Astrocyte (in vitro differentiated cells and primary cell): ENCODE data around the gene FAM78B. TPM values are rescaled to one million over a fixed set of nuclear protein-coding genes. Genes with fewer than 3 reads are reported as not detected.

Source experiments
- DNase-seq: peaks from one replicate; pipeline ENCODE4 v3.0.0-alpha.2; 2010; ENCODE audit warnings: low read depth
- FAIRE-seq: peaks from 2 replicates; lab custom pipeline; 2011; peaks lifted over from hg19 to GRCh38; lab: Jason Lieb, UNC
- H2AFZ ChIP-seq: 2 replicates; pipeline ENCODE4 v1.6.0; 2012; ENCODE audit warnings: low read depth, low read length, inconsistent platforms
- H3K27ac ChIP-seq: 2 replicates; pipeline ENCODE4 v1.5.1; 2011; ENCODE audit warnings: low read depth, low read length, inconsistent platforms
- H3K27me3 ChIP-seq: 2 replicates; pipeline ENCODE4 v1.6.0; 2011; ENCODE audit warnings: low read length, inconsistent platforms; ENCODE audit not compliant: insufficient read depth
- H3K36me3 ChIP-seq: 2 replicates; pipeline ENCODE4 v1.5.1; 2011; ENCODE audit warnings: low read length, inconsistent platforms; ENCODE audit not compliant: insufficient read depth
- H3K4me1 ChIP-seq: 2 replicates; pipeline ENCODE4 v1.5.1; 2011; ENCODE audit warnings: low read length, inconsistent platforms; ENCODE audit not compliant: insufficient read depth
- H3K4me2 ChIP-seq: 2 replicates; pipeline ENCODE4 v1.6.0; 2012; ENCODE audit warnings: low read length, inconsistent platforms
- H3K4me3 ChIP-seq: 2 replicates; pipeline ENCODE4 v1.5.1; 2011; ENCODE audit warnings: low read depth, mild to moderate bottlenecking, low read length, inconsistent platforms; ENCODE audit not compliant: insufficient read depth
- H3K79me2 ChIP-seq: 2 replicates; pipeline ENCODE4 v1.6.0; 2012; ENCODE audit warnings: mild to moderate bottlenecking, low read length, inconsistent platforms; ENCODE audit not compliant: insufficient read depth
- H3K9ac ChIP-seq: 2 replicates; pipeline ENCODE4 v1.6.0; 2012; ENCODE audit warnings: mild to moderate bottlenecking, low read length, inconsistent platforms
- H3K9me3 ChIP-seq: 2 replicates; pipeline ENCODE4 v1.5.1; 2012; ENCODE audit warnings: low read depth, mild to moderate bottlenecking, low read length, inconsistent platforms; ENCODE audit not compliant: insufficient read depth
- H4K20me1 ChIP-seq: 2 replicates; pipeline ENCODE4 v1.6.0; 2012; ENCODE audit warnings: low read length, inconsistent platforms; ENCODE audit not compliant: insufficient read depth
- H3K27ac Mint-ChIP-seq: one replicate; pipeline ENCODE4 v1.8.0; 2021; ENCODE audit warnings: mild to moderate bottlenecking, mixed read lengths; ENCODE audit not compliant: unreplicated experiment
- H3K27me3 Mint-ChIP-seq: one replicate; pipeline ENCODE4 v1.8.0; 2021; ENCODE audit warnings: low read depth, mixed read lengths; ENCODE audit not compliant: unreplicated experiment
- H3K36me3 Mint-ChIP-seq: one replicate; pipeline ENCODE4 v1.8.0; 2021; ENCODE audit warnings: low read depth, mixed read lengths; ENCODE audit not compliant: unreplicated experiment
- H3K4me1 Mint-ChIP-seq: one replicate; pipeline ENCODE4 v1.8.0; 2021; ENCODE audit warnings: low read depth, mixed read lengths; ENCODE audit not compliant: unreplicated experiment
- H3K4me3 Mint-ChIP-seq: one replicate; pipeline ENCODE4 v1.8.0; 2021; ENCODE audit warnings: mild to moderate bottlenecking, moderate library complexity, mixed read lengths; ENCODE audit not compliant: unreplicated experiment
- H3K9me3 Mint-ChIP-seq: one replicate; pipeline ENCODE4 v1.8.0; 2021; ENCODE audit warnings: mild to moderate bottlenecking, mixed read lengths; ENCODE audit not compliant: unreplicated experiment
- EZH2 ChIP-seq: IDR thresholded peaks from 2 replicates; pipeline ENCODE4 v1.6.1; 2012; ENCODE audit warnings: mild to moderate bottlenecking, low read length, inconsistent platforms; ENCODE audit not compliant: insufficient read depth
- total RNA-seq: library from RNA; stranded (reverse); gene quantifications from 2 replicates; pipeline ENCODE4 v1.2.1, GENCODE V29; 2021
- TF ChIP-seq, protein P1 (sequence below): IDR thresholded peaks from 2 replicates; pipeline ENCODE4 v1.5.1; 2011; ENCODE audit warnings: low read depth, mild to moderate bottlenecking, inconsistent platforms, low read length, moderate library complexity; ENCODE audit not compliant: insufficient read depth

The FAM78B gene
- total RNA-seq, 1 donor from 2014 or later, result 0.20 TPM

DNA sequence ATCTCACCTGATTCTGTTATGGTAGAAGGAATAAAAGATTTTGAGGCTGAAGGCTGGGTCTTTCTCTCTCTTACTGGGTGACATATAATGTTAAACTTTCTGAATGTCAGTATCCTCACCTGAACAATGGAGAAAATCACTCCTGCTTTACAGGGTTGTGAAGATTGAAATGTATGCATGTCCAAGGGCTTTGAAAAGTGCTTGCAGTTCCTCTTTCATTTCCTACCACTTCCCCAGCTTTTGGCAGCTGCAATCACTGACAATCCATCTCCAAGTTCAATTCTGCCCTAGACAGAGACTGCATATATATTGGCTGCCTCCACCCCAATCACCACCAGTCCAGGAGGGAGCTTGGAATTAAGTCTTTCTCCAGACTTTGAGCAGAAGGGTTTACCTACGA lies 39.8 kb downstream of the FAM78B start:
- no peak overlapping the region for H3K4me3 ChIP-seq
- no peak overlapping the region for H3K4me2 ChIP-seq
- H3K9me3 Mint-ChIP-seq, result no peaks in the 10 kb centered on the region
- peaks cover 2% of the 10 kb centered on the region for H4K20me1 ChIP-seq
- H3K9me3 ChIP-seq, result no peaks in the 10 kb centered on the region
- no peak overlapping the region for H2AFZ ChIP-seq
- H3K4me3 Mint-ChIP-seq, result no peak overlapping the region
- H3K36me3 Mint-ChIP-seq, result no peaks in the 10 kb centered on the region
- no peaks in the 10 kb centered on the region for H3K4me1 ChIP-seq
- TF ChIP-seq EZH2, result no peak
- TF ChIP-seq, protein P1, sequence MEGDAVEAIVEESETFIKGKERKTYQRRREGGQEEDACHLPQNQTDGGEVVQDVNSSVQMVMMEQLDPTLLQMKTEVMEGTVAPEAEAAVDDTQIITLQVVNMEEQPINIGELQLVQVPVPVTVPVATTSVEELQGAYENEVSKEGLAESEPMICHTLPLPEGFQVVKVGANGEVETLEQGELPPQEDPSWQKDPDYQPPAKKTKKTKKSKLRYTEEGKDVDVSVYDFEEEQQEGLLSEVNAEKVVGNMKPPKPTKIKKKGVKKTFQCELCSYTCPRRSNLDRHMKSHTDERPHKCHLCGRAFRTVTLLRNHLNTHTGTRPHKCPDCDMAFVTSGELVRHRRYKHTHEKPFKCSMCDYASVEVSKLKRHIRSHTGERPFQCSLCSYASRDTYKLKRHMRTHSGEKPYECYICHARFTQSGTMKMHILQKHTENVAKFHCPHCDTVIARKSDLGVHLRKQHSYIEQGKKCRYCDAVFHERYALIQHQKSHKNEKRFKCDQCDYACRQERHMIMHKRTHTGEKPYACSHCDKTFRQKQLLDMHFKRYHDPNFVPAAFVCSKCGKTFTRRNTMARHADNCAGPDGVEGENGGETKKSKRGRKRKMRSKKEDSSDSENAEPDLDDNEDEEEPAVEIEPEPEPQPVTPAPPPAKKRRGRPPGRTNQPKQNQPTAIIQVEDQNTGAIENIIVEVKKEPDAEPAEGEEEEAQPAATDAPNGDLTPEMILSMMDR, result no peak
- H3K79me2 ChIP-seq, result no peaks in the 10 kb centered on the region
- H3K4me1 Mint-ChIP-seq, result no peaks in the 10 kb centered on the region
- H3K27me3 ChIP-seq, result no peaks in the 10 kb centered on the region
- no peak overlapping the region for H3K27ac Mint-ChIP-seq
- no peak overlapping the region for H3K27ac ChIP-seq
- H3K27me3 Mint-ChIP-seq, result peaks cover 3% of the 10 kb centered on the region
- DNase-seq (no peak), FAIRE-seq (no peak)
- H3K36me3 ChIP-seq, result no peaks in the 10 kb centered on the region
- H3K9ac ChIP-seq, result no peak overlapping the region

DNA sequence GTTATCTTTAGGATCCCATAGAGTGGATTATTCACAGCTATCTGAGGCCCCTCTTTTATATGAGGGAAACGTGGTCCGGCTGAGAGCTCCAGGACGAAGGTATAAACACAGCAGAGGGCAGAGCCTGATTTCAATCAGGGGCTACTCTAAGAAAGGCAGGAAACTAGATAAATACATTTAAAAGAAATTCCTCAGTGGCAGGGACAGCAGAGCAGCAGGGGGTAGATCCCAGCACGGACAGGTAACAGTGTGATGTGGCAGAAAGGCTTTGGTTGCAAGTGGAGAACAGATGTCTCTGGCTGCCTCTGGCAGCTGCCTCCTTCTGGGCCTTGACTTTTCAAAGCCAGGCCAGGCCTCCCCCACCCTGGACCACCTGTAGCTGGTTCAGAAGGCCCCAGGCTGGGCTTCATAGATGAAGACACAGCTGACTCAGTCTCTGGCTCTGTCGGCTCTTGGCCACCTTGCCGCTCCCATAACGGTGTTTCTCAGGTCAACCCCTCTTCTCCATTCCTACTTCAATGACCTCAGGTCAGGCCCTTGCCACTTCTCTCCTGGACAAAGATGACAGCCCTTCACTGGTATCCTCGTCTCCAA lies 43.8 kb downstream of the FAM78B start:
- Histone ChIP-seq H3K36me3 (no peaks in the 10 kb centered on the region), H3K79me2 (no peaks in the 10 kb centered on the region), H4K20me1 (no peaks in the 10 kb centered on the region), H3K27ac (no peak overlapping the region), H3K27me3 (no peaks in the 10 kb centered on the region), H3K9ac (no peak overlapping the region), H3K9me3 (no peaks in the 10 kb centered on the region), H3K4me1 (no peaks in the 10 kb centered on the region), H2AFZ (no peak overlapping the region), H3K4me3 (no peak overlapping the region), H3K4me2 (no peak overlapping the region)
- Mint-ChIP-seq H3K4me1 (no peaks in the 10 kb centered on the region), H3K27ac (no peak overlapping the region), H3K4me3 (no peak overlapping the region), H3K9me3 (no peaks in the 10 kb centered on the region), H3K27me3 (peaks cover 10% of the 10 kb centered on the region), H3K36me3 (no peaks in the 10 kb centered on the region)
- TF ChIP-seq, protein P1, result no peak
- TF ChIP-seq EZH2, result no peak
- no peak for FAIRE-seq
- DNase-seq, result no peak

- no peaks in the 10 kb centered on the region for H3K79me2 ChIP-seq
- H3K27ac Mint-ChIP-seq, result no peak overlapping the region
- no peaks in the 10 kb centered on the region for H4K20me1 ChIP-seq
- H3K9me3 ChIP-seq, result no peaks in the 10 kb centered on the region
- no peaks in the 10 kb centered on the region for H3K36me3 Mint-ChIP-seq
- no peaks in the 10 kb centered on the region for H3K36me3 ChIP-seq
- TF ChIP-seq EZH2, result no peak
- TF ChIP-seq, protein P1, result no peak
- DNase-seq (no peak), FAIRE-seq (no peak)
- H3K27ac ChIP-seq, result no peak overlapping the region
- H3K27me3 Mint-ChIP-seq, result peaks cover 14% of the 10 kb centered on the region
- H3K27me3 ChIP-seq, result no peaks in the 10 kb centered on the region
- H3K4me3 ChIP-seq, result no peak overlapping the region
- no peaks in the 10 kb centered on the region for H3K4me1 Mint-ChIP-seq
- no peak overlapping the region for H3K9ac ChIP-seq
- H3K4me2 ChIP-seq, result no peak overlapping the region
- no peaks in the 10 kb centered on the region for H3K4me1 ChIP-seq
- no peak overlapping the region for H2AFZ ChIP-seq
- H3K9me3 Mint-ChIP-seq, result no peaks in the 10 kb centered on the region
- no peak overlapping the region for H3K4me3 Mint-ChIP-seq
Measured at GRCh38 chr1:166121010-166121409, 45.8 kb downstream of the FAM78B start.
